GM10266 (cell line): ENCODE results near the gene CPNE2.

Experiments
- DNase-seq: peaks from one replicate; pipeline ENCODE4 v3.0.0; 2012; ENCODE audit errors: extremely low spot score
- TF ChIP-seq, protein P1 (sequence below): IDR thresholded peaks from 2 replicates; pipeline ENCODE4 v1.5.1; 2012; ENCODE audit warnings: mild to moderate bottlenecking, low read depth; ENCODE audit not compliant: control insufficient read depth, insufficient read depth; ENCODE audit errors: missing control alignments

The CPNE2 gene

DNA sequence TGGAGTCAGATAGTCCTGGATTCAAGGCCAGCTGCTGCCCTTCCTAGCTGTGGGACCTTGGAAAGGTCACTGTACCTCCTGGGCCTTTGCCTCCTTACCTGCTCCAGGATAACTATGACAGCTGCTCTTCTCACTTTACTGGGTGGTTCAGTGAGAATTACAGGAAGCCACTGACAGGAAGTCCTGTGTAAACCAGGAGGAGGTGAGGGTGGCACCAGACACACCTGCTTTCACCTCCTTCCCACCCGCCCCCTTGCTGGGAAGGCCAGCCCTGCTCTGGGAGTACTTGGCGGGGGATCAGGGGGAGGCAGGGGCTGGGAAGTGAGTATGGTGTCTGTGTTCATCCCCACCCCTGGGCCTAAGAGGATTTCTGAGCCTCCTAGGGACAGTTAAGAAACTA lies 42.6 kb downstream of the CPNE2 start:
- DNase-seq, result no peak
- TF ChIP-seq, protein P1, sequence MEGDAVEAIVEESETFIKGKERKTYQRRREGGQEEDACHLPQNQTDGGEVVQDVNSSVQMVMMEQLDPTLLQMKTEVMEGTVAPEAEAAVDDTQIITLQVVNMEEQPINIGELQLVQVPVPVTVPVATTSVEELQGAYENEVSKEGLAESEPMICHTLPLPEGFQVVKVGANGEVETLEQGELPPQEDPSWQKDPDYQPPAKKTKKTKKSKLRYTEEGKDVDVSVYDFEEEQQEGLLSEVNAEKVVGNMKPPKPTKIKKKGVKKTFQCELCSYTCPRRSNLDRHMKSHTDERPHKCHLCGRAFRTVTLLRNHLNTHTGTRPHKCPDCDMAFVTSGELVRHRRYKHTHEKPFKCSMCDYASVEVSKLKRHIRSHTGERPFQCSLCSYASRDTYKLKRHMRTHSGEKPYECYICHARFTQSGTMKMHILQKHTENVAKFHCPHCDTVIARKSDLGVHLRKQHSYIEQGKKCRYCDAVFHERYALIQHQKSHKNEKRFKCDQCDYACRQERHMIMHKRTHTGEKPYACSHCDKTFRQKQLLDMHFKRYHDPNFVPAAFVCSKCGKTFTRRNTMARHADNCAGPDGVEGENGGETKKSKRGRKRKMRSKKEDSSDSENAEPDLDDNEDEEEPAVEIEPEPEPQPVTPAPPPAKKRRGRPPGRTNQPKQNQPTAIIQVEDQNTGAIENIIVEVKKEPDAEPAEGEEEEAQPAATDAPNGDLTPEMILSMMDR, result no peak

DNA sequence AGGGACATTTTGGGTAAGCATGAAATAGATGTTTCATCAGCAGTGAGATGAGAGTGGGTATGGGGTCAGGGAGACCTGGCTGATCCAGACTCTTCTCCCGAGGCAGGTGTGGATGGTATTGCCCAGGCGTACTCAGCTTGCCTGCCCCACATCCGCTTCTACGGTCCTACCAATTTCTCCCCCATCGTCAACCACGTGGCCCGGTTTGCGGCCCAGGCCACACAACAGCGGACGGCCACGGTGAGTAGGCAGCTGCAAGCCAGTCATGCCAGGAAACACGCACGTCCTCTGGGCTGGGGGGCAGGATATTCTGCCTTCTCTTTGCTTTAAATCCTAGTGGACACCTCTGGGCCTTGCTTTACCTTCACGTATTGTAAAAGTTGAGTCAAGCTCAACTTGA lies 44.7 kb downstream of the CPNE2 start:
- no peak for DNase-seq
- TF ChIP-seq, protein P1, result no peak

DNA sequence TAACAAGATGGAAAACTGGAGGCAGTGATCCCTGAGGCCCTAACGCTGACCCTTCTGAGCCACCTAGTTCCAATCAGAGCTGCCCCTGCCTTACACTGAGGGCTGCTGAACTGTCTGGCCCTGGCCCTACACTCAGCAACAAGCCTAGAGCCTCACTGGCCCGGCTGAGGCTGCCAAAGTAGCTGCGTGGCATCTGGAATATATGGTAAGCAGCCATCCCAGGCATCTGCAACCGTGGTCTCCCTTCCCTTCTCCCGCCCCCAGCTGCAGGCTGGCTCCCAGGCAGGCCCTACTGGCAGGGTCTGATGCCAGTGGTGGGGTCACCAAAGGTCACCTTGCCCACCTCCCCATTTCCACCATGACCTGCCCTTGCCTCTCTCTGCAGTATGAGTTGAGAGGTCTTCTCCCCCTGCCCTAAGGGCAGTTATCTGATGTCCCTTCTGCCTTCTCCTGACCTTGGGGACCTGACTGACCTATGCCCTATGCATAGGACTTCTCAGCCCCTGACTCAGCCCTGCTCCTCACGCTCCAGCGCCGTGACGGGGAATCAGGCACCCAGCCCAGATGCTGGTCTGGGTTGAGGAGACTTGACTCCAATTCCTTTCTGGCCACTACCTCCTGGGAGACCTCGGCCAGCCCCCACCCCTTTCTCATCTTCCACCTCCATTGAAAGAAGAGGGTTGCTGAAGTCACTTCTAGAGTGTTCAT lies 45.3 kb downstream of the CPNE2 start:
- TF ChIP-seq, protein P1, result no peak
- DNase-seq, result no peak

DNA sequence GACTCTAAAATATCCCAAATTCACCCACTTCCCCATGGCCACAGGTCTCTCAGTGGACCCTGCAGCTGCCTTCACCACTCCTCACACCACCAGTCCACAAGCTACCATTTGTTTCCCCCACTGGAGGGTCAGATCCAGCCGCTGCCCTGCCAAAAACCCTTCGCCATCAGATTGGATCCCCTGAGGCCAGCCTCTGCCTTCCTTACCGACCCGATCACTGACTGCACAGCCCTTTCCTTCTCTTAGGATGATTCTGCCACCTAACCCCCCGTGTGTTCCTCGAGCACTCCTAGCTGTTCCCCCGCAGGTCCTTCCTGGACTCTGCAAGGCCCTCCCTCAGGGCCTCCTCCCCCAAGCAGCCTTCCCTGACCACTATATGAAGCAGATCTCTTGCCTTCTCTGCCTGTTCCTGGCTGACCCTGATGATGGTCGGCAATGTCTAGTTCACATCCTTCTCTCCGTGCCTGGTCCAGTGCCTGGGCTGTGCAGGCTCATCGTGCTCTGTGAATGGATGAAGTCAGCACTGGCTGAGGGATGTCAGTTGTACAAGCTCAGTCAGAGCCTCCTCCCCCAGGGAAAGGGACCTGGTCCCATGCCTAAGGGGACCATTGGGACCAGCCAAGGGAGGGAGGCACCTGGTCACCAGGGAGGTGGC lies 46.0 kb downstream of the CPNE2 start:
- TF ChIP-seq, protein P1, result no peak
- no peak for DNase-seq

DNA sequence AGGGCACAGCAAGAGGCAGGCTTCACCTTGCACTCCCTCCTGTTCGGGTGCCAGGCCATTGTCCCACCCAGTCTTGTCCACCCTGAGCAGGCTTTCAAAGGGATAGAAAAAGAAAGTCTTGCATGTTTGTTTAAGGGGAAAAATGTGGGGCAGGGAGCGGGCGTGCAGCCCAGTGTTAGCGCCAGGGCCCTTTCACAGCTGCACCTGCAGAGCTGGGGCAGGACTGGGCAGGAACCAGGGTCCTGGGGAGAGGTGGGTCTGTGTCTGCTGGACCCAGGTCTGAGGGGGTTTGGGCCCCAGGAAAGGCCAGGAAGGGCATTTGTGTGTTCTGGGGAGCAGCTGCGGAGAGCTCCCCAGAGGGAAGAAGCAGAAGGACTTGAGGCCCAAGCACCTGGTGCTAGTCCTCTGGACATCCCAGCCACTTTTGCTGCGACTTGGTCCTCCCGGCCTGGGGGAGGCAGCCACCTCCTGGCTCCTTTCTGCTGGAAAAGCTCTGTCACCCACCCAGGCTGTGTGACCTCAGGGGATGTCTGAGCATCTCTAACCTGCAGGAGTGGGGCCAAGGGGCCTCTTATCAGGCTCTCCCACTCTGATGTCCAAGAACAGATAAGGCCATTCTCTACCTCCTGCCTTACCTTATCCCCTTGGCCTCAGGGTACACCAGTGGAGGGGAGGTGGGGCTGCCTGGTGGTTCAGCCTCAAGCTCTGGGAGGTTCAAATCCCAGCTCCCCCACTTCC lies 48.7 kb downstream of the CPNE2 start:
- TF ChIP-seq, protein P1, result no peak
- DNase-seq, result no peak

DNA sequence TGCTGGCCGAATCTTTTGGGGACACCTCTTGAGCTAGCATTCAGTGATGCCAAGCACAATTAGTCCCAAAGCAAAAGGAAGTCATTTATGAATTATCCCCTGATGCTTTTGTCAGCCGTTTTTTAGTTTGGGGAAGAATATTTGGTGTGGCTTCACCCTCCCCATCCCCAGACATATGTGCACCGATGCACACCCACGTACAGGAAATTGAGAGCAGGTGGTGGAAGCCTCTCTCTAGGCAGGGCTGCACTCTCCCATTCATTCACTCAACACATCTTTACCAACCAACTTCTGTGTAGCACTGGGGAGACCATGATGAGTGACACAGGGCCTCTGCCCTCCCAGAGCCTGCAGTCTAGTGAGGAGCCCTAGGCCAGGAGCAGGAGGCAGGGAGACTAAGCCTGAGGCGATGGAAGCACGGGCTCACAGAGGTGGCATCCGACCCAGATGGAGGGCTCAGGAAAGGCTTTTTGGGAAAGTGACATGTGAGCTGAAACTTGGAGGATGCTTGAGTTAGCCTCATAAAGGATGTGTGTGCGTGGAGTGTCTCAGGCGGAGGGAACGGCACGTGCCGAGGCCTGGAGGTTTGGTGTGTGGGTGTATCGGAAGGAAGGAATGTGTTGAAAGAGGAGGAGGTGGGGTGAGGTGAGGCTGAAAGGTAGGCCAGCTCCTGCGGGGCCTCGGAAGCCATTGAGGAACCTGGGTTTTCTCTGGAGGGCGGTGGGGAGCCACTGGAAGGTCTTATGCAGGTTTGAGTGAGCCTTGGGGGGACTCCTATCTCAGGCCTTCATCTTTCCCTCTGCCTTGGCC lies 49.6 kb downstream of the CPNE2 start:
- TF ChIP-seq, protein P1, result no peak
- peak; percentile 49 for DNase-seq
